ENCODE data around the gene NCF4.

The NCF4 gene

GRCh38 chr22:36824655-36825054, 36.2 kb upstream of the NCF4 start:
- in situ Hi-C loops (cut with MboI; ENCODE audit: low pct_unique_long_range_greater_than_20kb, low sequenced_read_pairs, unreplicated experiment), result no loop called here
- no peak for TF ChIP-seq CTCF (IDR thresholded peaks at IDR 0.05; ENCODE audit: extremely low read depth, insufficient read depth, missing control alignments)
- DNase-seq (ENCODE audit: low spot score), result no peak

GRCh38 chr22:36826262-36826661, 34.5 kb upstream of the NCF4 start:
- TF ChIP-seq CTCF (IDR thresholded peaks at IDR 0.05; ENCODE audit: extremely low read depth, insufficient read depth, missing control alignments), result no peak
- in situ Hi-C loops (cut with MboI; ENCODE audit: low pct_unique_long_range_greater_than_20kb, low sequenced_read_pairs, unreplicated experiment), result no loop called here
- DNase-seq (ENCODE audit: low spot score), result no peak

- TF ChIP-seq CTCF (IDR thresholded peaks at IDR 0.05; ENCODE audit: extremely low read depth, insufficient read depth, missing control alignments), result no peak
- DNase-seq (ENCODE audit: low spot score), result no peak
- in situ Hi-C loops (cut with MboI; ENCODE audit: low pct_unique_long_range_greater_than_20kb, low sequenced_read_pairs, unreplicated experiment), result no loop called here
Measured at GRCh38 chr22:36828815-36829214, 32.0 kb upstream of the NCF4 start.

GRCh38 chr22:36829370-36830002, 31.3 kb upstream of the NCF4 start:
- DNase-seq (ENCODE audit: low spot score), result no peak
- no peak for TF ChIP-seq CTCF (IDR thresholded peaks at IDR 0.05; ENCODE audit: extremely low read depth, insufficient read depth, missing control alignments)
- in situ Hi-C loops (cut with MboI; ENCODE audit: low pct_unique_long_range_greater_than_20kb, low sequenced_read_pairs, unreplicated experiment), result no loop called here

GRCh38 chr22:36830601-36831000, 30.2 kb upstream of the NCF4 start:
- no peak for DNase-seq (ENCODE audit: low spot score)
- TF ChIP-seq CTCF (IDR thresholded peaks at IDR 0.05; ENCODE audit: extremely low read depth, insufficient read depth, missing control alignments), result no peak
- in situ Hi-C loops (cut with MboI; ENCODE audit: low pct_unique_long_range_greater_than_20kb, low sequenced_read_pairs, unreplicated experiment), result no loop called here

GRCh38 chr22:36831206-36831605, 29.6 kb upstream of the NCF4 start:
- in situ Hi-C loops (cut with MboI; ENCODE audit: low pct_unique_long_range_greater_than_20kb, low sequenced_read_pairs, unreplicated experiment), result no loop called here
- no peak for DNase-seq (ENCODE audit: low spot score)
- no peak for TF ChIP-seq CTCF (IDR thresholded peaks at IDR 0.05; ENCODE audit: extremely low read depth, insufficient read depth, missing control alignments)

Data from GM13977 (cell line).